HEK293 (cell line): ENCODE data around the gene PRSS50.
A peak's percentile ranks its signal among the peaks of the same experiment; 100 is the strongest.

ENCODE experiments used
- CTCF ChIA-PET: fragments of 350-600 bp; formaldehyde crosslinking; extraction: SDS; loops from one replicate; lab custom pipeline; 2021; ENCODE audit warnings: antibody characterized with exemption; lab: Yijun Ruan, JAX
- POLR2A ChIA-PET: fragments of 300-600 bp; formaldehyde crosslinking; extraction: SDS; loops from one replicate; lab custom pipeline; 2020; ENCODE audit warnings: antibody characterized with exemption, inconsistent platforms; lab: Yijun Ruan, JAX
- H3K27ac ChIP-seq: fragments of 200-500 bp; sonication (Bioruptor generic); 2 replicates; pipeline ENCODE4 v1.5.1; 2014; ENCODE audit warnings: low read depth, low read length, control low read depth, inconsistent platforms; ENCODE audit errors: extremely low read depth
- H3K36me3 ChIP-seq, 2 experiments: fragments of 200-500 bp in 1 of 2; sonication (Bioruptor generic) in 1 of 2; 1 replicate in 1 of 2; 2 replicates in 1 of 2; pipeline ENCODE4 v1.5.1; 2014 to 2017; ENCODE audit warnings: inconsistent platforms in 2 of 2, low read length in 2 of 2; ENCODE audit not compliant: control insufficient read depth in 2 of 2, insufficient read depth in 1 of 2
- H3K4me1 ChIP-seq: fragments of 200-500 bp; sonication (Bioruptor generic); 2 replicates; pipeline ENCODE4 v1.5.1; 2014; ENCODE audit warnings: mild to moderate bottlenecking, low read length, inconsistent platforms; ENCODE audit not compliant: control insufficient read depth, insufficient read depth
- H3K4me3 ChIP-seq: 2 replicates; pipeline ENCODE4 v1.5.1; 2011; ENCODE audit warnings: low read depth, mild to moderate bottlenecking, control low read depth, low read length, moderate library complexity
- H3K9me3 ChIP-seq: fragments of 200-500 bp; sonication (Bioruptor generic); 2 replicates; pipeline ENCODE4 v1.5.1; 2014; ENCODE audit warnings: low read depth, low read length, inconsistent platforms; ENCODE audit not compliant: control insufficient read depth, insufficient read depth
- BCL11B ChIP-seq: fragments of 450-650 bp; formaldehyde crosslinking; IDR thresholded peaks from 2 replicates; pipeline ENCODE4 v1.5.1; 2016; ENCODE audit warnings: low read depth, missing biosample characterization, missing genetic modification characterization
- GLI4 ChIP-seq: fragments of 450-650 bp; formaldehyde crosslinking; IDR thresholded peaks from 2 replicates; pipeline ENCODE4 v1.5.1; 2016; ENCODE audit warnings: missing biosample characterization, missing genetic modification characterization
- SALL2 ChIP-seq: fragments of 450-650 bp; formaldehyde crosslinking; IDR thresholded peaks from 2 replicates; pipeline ENCODE4 v1.5.0; 2017; ENCODE audit warnings: missing biosample characterization, mild to moderate bottlenecking, missing genetic modification characterization, borderline replicate concordance
- SETDB1 ChIP-seq: IDR thresholded peaks from one replicate; pipeline ENCODE4 v1.6.1; 2017; ENCODE audit warnings: mild to moderate bottlenecking, low read length, moderate library complexity, mixed read lengths; ENCODE audit not compliant: insufficient read length
- TCF7L2 ChIP-seq: IDR thresholded peaks from 2 replicates; pipeline ENCODE4 v1.6.1; 2011; ENCODE audit warnings: low read depth, mild to moderate bottlenecking, inconsistent platforms, low read length, moderate library complexity, borderline replicate concordance
- ZFHX2 ChIP-seq: fragments of 450-650 bp; formaldehyde crosslinking; conservative IDR thresholded peaks from 2 replicates; pipeline ENCODE4 v1.5.1; 2016; ENCODE audit warnings: missing biosample characterization, missing genetic modification characterization
- ZNF146 ChIP-seq: fragments of 450-650 bp; formaldehyde crosslinking; IDR thresholded peaks from 2 replicates; pipeline ENCODE4 v1.5.1; 2016; ENCODE audit warnings: missing biosample characterization, missing genetic modification characterization
- ZNF341 ChIP-seq: fragments of 450-650 bp; formaldehyde crosslinking; IDR thresholded peaks from 2 replicates; pipeline ENCODE4; 2016; ENCODE audit warnings: low read depth, missing biosample characterization, missing genetic modification characterization
- ZNF391 ChIP-seq: fragments of 450-650 bp; formaldehyde crosslinking; IDR thresholded peaks from 2 replicates; pipeline ENCODE4 v1.5.1; 2016; ENCODE audit warnings: low read depth, missing biosample characterization, missing genetic modification characterization, borderline replicate concordance
- ZNF514 ChIP-seq: fragments of 450-650 bp; formaldehyde crosslinking; IDR thresholded peaks from 2 replicates; pipeline ENCODE4 v1.5.1; 2016; ENCODE audit warnings: missing biosample characterization, missing genetic modification characterization
- ZNF677 ChIP-seq: fragments of 450-650 bp; IDR thresholded peaks from 2 replicates; pipeline ENCODE4 v1.5.0; 2018; ENCODE audit warnings: missing biosample characterization, mild to moderate bottlenecking, missing genetic modification characterization, moderate library complexity
- ZNF701 ChIP-seq: fragments of 450-650 bp; formaldehyde crosslinking; IDR thresholded peaks from 2 replicates; pipeline ENCODE4 v1.5.1; 2016; ENCODE audit warnings: missing biosample characterization, missing genetic modification characterization
- ZNF747 ChIP-seq: fragments of 450-650 bp; formaldehyde crosslinking; IDR thresholded peaks from 2 replicates; pipeline ENCODE4 v1.5.1; 2016; ENCODE audit warnings: missing biosample characterization, missing genetic modification characterization
- ZNF843 ChIP-seq: fragments of 450-650 bp; formaldehyde crosslinking; IDR thresholded peaks from 2 replicates; pipeline ENCODE4 v1.5.1; 2016; ENCODE audit warnings: missing biosample characterization, missing genetic modification characterization
- TF ChIP-seq, protein P1 (sequence below): fragments of 450-650 bp; formaldehyde crosslinking; IDR thresholded peaks from 2 replicates; pipeline ENCODE4 v1.5.1; 2016; ENCODE audit warnings: missing biosample characterization, missing genetic modification characterization
- TF ChIP-seq, protein P2 (sequence below): IDR thresholded peaks from 2 replicates; pipeline ENCODE4 v1.6.1; 2011; ENCODE audit warnings: mild to moderate bottlenecking, low read depth, low read length, borderline replicate concordance
- TF ChIP-seq, protein P3 (sequence below): fragments of 450-650 bp; formaldehyde crosslinking; IDR thresholded peaks from 2 replicates; pipeline ENCODE4 v1.5.1; 2016; ENCODE audit warnings: missing biosample characterization, missing genetic modification characterization
- TF ChIP-seq, protein P4 (sequence below): fragments of 450-650 bp; formaldehyde crosslinking; IDR thresholded peaks from 2 replicates; pipeline ENCODE4 v1.5.1; 2016; ENCODE audit warnings: missing biosample characterization, missing genetic modification characterization, low read depth
- TF ChIP-seq, protein P5 (sequence below): fragments of 450-650 bp; formaldehyde crosslinking; IDR thresholded peaks from 2 replicates; pipeline ENCODE4 v1.5.1; 2016; ENCODE audit warnings: missing biosample characterization, missing genetic modification characterization

Gene PRSS50

DNA sequence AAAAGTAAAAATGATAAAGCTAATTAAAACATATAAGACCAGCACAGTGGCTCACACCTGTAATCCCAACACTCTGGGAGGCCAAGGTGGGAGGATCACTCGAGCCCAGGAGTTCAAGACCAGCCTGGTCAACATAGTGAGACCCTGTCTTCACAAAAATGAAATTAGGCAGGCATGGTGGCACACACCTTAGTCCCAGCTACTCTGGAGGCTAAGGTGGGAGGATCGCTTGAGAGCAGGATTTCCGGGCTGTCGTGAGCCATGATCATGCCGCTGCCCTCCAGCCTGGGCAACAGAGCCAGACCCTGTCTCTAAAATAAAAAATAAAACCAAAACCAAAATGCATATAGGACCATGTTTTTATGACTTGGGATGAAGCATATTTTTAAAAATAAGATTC, 4.8 kb upstream of the PRSS50 start (continued):
- TF ChIP-seq, protein P1, sequence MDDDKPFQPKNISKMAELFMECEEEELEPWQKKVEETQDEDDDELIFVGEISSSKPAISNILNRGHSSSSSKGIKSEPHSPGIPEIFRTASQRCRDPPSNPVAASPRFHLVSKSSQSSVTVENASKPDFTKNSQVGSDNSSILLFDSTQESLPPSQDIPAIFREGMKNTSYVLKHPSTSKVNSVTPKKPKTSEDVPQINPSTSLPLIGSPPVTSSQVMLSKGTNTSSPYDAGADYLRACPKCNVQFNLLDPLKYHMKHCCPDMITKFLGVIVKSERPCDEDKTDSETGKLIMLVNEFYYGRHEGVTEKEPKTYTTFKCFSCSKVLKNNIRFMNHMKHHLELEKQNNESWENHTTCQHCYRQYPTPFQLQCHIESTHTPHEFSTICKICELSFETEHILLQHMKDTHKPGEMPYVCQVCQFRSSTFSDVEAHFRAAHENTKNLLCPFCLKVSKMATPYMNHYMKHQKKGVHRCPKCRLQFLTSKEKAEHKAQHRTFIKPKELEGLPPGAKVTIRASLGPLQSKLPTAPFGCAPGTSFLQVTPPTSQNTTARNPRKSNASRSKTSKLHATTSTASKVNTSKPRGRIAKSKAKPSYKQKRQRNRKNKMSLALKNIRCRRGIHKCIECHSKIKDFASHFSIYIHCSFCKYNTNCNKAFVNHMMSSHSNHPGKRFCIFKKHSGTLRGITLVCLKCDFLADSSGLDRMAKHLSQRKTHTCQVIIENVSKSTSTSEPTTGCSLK, result no peak
- TF ChIP-seq ZNF747 (tag by site-specific recombination) (no peak), GLI4 (no peak), ZFHX2 (tag by site-specific recombination) (no peak), SETDB1 (no peak), ZNF701 (tag by site-specific recombination) (no peak)
- TF ChIP-seq, protein P2, sequence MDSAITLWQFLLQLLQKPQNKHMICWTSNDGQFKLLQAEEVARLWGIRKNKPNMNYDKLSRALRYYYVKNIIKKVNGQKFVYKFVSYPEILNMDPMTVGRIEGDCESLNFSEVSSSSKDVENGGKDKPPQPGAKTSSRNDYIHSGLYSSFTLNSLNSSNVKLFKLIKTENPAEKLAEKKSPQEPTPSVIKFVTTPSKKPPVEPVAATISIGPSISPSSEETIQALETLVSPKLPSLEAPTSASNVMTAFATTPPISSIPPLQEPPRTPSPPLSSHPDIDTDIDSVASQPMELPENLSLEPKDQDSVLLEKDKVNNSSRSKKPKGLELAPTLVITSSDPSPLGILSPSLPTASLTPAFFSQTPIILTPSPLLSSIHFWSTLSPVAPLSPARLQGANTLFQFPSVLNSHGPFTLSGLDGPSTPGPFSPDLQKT, result no peak

DNA sequence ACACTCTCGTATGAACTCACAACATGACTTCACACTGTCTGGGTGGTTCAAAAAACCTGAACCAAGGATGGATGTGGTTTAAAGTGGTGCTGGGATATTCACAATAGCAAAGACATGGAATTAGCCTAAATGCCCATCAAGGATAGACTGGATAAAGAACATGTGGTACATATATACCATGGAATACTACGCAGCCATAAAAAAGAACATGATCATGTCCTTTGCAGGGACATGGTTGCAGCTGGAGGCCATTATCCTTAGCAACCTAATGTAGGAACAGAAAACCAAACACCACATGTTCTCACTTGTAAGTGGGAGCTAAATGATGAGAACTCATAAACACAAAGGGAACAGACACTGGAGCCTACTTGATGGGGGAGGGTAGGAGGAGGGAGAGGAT, 3.3 kb upstream of the PRSS50 start:
- Histone ChIP-seq H3K4me1 (no peaks in the 10 kb centered on the region), H3K9me3 (no peaks in the 10 kb centered on the region), H3K36me3 (no peaks in the 10 kb centered on the region), H3K4me3 (no peak overlapping the region), H3K27ac (no peak overlapping the region)
- POLR2A ChIA-PET, result no interaction called here
- CTCF ChIA-PET, result no interaction called here
- no peak for TF ChIP-seq ZNF391 (tag by site-specific recombination)
- TF ChIP-seq BCL11B (tag by site-specific recombination), result no peak
- no peak for TF ChIP-seq SALL2 (tag by site-specific recombination)
- no peak for TF ChIP-seq GLI4
- no peak for TF ChIP-seq ZNF341
- TF ChIP-seq ZNF677 (tag by site-specific recombination), result no peak
- TF ChIP-seq TCF7L2, result no peak
- TF ChIP-seq ZNF146 (tag by site-specific recombination), result peak; percentile 90
- TF ChIP-seq ZNF514 (tag by site-specific recombination), result no peak
- TF ChIP-seq, protein P3, sequence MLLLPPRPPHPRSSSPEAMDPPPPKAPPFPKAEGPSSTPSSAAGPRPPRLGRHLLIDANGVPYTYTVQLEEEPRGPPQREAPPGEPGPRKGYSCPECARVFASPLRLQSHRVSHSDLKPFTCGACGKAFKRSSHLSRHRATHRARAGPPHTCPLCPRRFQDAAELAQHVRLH (tag by site-specific recombination), result peak; percentile 53; the same call in 1 of the 2 replicates
- TF ChIP-seq, protein P4, sequence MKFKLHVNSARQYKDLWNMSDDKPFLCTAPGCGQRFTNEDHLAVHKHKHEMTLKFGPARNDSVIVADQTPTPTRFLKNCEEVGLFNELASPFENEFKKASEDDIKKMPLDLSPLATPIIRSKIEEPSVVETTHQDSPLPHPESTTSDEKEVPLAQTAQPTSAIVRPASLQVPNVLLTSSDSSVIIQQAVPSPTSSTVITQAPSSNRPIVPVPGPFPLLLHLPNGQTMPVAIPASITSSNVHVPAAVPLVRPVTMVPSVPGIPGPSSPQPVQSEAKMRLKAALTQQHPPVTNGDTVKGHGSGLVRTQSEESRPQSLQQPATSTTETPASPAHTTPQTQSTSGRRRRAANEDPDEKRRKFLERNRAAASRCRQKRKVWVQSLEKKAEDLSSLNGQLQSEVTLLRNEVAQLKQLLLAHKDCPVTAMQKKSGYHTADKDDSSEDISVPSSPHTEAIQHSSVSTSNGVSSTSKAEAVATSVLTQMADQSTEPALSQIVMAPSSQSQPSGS (tag by site-specific recombination), result no peak
- TF ChIP-seq, protein P5, sequence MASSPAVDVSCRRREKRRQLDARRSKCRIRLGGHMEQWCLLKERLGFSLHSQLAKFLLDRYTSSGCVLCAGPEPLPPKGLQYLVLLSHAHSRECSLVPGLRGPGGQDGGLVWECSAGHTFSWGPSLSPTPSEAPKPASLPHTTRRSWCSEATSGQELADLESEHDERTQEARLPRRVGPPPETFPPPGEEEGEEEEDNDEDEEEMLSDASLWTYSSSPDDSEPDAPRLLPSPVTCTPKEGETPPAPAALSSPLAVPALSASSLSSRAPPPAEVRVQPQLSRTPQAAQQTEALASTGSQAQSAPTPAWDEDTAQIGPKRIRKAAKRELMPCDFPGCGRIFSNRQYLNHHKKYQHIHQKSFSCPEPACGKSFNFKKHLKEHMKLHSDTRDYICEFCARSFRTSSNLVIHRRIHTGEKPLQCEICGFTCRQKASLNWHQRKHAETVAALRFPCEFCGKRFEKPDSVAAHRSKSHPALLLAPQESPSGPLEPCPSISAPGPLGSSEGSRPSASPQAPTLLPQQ (tag by site-specific recombination), result no peak
- TF ChIP-seq ZNF843 (tag by site-specific recombination), result no peak
